Hematopoietic multipotent progenitor cell treated with erythropoietin and hydrocortisone succinate and interleukin-3 and kit ligand, for 8 days (in vitro differentiated cells): Measurements from ENCODE around the gene TOMM20.
"Not testable (repeated sequence)": the region's sequence is repeated elsewhere in the genome, so short reads cannot be mapped to it uniquely, and the experiment has no call there.

Source experiments
- DNase-seq: peaks from one replicate; pipeline ENCODE4 v3.0.0-alpha.2; 2015

TOMM20 gene

DNA sequence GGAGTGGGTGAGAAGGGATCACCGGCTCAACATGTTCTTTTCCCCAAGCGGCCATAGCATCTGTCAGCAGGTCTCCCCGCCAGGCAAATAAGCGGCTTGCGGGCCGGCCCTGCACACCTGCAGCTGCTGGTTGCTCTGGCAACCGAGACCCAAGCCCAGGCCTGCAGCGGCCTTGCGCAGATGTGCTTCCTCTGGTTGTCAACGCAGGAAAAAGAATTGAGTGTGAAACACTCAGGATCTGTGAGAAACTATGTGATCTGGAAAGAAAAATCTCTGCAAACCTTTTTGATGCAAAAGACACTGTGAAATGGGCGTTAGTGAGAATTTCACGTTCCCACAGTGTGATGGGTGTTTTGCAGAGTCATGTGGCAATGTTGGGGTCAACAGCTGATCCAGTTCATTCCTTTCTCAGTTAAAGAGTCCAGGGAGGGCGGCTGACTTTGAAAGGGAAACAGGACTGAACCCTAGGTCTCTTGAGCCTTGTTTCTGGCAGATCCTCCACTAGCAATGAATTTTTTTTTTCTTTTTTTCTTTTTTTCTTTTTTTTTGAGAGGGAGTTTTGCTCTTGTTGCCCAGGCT lies 28.4 kb downstream of the TOMM20 start:
- DNase-seq = no peak

DNA sequence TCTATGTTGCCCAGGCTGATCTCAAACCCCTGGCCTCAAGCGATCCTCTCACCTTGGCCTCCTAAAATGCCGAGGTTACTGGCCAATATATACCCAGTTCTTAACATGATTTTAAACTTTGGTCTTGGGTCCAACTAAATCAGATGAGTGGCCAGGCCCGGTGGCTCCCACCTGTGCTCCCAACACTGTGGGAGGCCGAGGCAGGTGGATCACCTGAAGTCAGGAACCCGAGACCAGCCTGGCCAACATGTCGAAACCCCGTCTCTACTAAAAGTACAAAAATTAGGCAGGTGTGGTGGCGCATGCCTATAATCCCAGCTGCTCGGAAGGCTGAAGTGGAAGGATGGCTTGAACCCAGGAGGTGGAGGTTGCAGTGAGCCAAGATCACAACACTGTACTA lies 29.6 kb downstream of the TOMM20 start:
- no peak for DNase-seq

DNA sequence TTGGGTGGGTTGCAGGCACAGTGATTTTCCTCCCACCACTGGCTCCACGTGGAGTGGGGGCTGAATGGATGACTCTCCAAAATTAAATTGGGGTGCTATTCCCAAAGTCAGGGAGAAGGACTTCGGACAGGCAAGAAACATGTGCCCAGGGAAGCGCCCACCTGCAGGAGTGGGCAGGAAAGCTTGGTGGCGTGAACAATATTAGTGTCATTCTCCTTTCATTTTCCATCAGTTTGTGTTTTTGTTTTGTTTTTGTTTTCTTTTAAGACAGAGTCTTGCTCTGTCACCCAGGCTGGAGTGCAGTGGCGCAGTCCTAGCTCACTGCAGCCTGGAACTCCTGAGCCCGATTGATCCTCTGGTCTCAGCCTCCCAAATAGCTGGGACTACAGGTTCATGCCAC lies 30.1 kb downstream of the TOMM20 start:
- DNase-seq = no peak

DNA sequence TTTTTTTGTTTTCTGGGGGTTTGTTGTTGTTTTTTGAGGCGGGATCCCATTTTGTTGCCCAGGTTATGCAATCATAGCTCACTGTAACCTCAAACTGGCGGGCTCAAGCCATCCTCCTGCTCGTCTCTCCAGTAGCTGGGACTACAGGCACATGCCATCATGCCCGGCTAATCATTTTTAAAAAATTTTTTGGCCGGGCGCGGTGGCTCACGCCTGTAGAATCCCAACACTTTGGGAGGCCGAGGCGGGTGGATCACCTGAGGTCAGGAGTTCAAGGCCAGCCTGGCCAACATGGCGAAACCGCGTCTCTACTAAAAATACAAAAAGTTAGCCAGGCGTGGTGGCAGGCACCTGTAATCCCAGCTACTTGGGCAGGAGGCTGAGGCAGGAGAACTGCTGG lies 31.1 kb downstream of the TOMM20 start:
- DNase-seq = not testable (repeated sequence)

GRCh38 chr1:235095938-235096562 lies 32.6 kb downstream of the TOMM20 start:
- no peak for DNase-seq

- peak; percentile 80 for DNase-seq
These were observed 34.7 kb downstream of the TOMM20 start for GRCh38 chr1:235093696-235094592.

DNA sequence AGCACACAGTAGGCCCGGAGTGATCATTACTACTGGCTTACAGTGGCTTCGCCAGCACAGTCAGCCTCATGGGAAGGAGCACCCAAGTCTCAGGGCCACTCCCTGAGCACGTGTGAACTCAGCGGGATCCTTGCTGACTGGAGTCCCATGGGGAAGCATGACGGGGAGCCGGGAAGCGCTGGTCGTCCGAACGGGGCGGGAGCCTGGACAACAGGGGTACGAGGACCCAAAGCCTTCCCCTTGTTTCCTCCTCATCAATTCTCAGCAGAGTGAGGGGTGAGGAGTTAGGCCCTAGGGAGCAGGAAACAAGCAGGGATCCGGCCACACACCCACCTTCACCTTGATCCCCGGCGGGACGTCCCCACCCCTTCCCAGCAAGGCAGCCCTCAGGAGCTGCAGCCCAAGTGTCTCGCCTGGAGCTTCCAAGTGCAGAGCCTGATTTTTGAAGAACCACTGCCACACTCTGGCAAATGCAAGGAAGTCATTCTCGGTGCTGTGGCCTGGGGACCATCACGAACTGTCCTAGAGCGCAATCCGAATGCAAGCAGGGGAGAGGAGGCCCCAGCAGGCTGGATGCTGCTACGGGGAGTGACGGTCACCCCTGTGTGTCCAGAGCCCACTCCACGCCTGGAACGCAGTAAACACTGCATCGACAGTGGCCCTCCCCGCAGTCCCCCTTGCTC lies 35.5 kb downstream of the TOMM20 start:
- DNase-seq = no peak

DNA sequence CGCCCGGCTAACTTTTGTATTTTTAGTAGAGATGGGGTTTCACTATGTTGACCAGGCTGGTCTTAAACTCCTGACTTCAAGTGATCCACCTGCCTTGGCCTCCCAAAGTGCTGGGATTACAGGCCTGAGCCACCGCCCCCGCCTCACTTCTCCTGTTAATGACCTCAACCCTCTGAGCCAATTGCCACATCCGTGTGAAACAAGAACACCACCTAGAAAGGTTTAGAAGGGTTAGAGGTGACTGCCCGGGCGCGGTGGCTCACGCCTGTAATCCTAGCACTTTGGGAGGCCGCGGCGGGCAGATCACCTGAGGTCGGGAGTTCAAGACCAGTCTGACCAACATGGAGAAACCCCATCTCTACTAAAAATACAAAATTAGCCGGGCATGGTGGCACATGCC lies 36.2 kb downstream of the TOMM20 start:
- DNase-seq = not testable (repeated sequence)

DNA sequence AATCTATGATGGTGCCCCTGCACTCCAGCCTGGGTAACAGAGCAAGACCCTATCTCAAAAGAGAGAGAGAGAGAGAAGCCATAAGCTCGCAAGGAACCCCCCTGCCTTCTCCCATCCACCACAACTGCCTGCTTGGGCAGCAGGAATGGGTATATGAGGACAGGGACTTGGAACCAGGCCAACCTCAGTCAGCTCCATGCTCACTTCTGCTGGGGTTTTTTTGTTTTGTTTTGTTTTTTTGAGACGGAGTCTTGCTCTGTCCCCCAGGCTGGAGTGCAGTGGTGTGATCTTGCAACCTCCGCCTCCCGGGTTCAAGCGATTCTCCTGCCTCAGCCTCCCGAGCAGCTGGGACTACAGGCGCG lies 36.6 kb downstream of the TOMM20 start:
- DNase-seq = not testable (repeated sequence)

DNA sequence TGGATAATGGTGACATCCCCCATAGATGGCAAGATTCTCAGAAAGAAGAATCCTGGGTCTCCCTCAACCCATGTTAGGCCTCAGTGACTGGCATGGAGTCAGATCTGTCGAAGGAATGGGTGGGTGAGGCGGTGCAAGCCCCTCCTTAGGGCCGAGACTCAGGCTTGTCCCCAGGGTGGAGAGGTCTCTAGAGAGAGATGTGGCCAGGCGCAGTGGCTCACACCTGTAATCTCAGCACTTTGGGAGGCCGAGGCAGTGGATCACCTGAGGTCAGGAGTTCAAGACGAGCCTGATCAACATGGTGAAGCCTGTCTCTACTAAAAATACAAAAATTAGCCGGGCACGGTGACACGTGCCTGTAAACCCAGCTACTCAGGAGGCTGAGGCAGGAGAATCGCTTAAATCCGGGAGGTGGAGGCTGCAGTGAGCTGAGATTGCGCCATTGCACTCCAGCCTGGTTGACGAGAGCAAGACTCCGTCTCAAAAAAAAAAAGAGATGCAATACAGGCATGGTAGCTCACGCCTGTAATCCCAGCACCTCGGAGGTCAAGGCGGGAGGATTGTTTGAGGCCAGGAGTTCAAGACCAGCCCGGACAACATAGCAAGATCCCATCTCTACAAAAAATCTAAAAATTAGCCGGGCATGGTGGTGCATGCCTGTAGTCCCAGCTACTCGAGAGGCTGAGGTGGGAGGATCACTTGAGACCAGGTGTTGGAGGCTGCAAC lies 37.2 kb downstream of the TOMM20 start:
- DNase-seq = not testable (repeated sequence)

DNA sequence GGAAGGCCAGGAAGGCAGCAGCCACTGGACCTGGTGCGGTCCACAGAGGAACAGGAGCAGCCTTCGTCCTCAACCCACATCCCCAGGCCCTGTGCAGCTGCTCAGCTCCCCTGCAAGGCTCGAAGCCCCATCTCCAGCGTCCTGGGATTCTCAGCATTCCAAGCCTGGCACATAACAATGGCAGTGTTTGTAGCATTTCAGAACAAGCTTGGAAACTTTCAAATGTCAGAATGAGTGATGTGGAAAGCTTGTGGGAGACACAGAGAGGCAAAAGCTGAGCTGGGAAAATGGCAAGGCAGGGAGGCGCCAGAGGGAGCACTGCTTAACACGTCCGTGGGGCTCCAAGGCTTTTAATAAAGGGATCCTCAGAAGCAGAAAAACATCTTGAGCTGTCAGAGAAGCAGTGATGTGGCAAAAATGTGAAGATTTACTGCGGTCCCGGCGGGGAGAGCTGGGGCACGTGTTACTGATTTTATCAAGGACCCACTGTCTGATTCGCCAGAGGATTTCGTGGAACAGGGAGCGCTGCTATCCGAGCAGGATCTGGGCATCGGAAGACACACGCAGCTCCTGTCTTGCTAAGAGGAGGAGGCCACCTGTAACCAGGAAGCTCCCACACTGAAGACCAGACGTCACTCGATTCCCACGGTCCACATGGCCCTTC lies 38.1 kb downstream of the TOMM20 start:
- DNase-seq = no peak

GRCh38 chr1:235088907-235089306 lies 39.7 kb downstream of the TOMM20 start:
- DNase-seq = no peak

- DNase-seq = no peak
These were observed 40.2 kb downstream of the TOMM20 start for GRCh38 chr1:235088430-235088829.

DNA sequence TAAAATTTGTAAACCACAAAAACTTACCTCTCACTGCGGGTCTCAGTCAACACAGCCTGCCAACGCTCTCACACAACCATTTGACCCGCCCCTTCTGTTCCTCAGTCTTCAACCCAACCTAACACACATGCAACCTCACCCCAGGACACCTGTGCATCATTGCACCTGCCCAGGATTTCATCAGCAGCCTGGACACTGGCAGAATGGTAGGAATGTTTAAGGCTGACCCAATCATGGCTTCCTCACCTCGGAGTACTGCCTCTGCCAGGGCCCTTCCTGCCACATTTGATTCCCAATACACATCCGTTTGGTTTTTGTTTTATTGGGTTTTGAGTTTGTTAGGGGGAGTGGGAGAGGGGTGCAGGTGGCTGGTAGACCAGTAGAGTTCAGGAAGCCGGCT lies 40.7 kb downstream of the TOMM20 start:
- no peak for DNase-seq

- not testable (repeated sequence) for DNase-seq
These were observed 43.1 kb downstream of the TOMM20 start for GRCh38 chr1:235085411-235086117.

DNA sequence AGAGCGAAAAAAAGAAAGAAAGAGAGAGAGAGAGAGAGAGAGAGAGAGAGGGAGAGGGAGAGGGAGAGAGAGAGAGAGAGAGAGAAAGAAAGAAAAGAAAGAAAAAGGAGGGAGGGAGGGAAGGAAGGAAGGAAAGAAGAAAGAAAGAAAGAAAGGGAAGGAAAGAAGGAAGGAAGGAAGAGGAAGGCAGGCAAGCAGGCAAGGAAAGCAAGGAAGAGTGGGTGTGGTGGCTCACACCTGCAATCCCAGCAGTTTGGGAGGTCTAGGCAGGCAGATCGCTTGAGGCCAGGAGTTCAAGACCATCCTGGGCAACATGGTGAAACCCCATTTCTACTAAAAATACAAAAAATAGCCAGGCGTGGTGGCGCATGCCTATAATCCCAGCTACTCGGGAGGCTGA lies 47.8 kb downstream of the TOMM20 start:
- DNase-seq = not testable (repeated sequence)

- not testable (repeated sequence) for DNase-seq
These were observed 48.4 kb downstream of the TOMM20 start for GRCh38 chr1:235080297-235080657.

GRCh38 chr1:235079443-235080296 lies 49.0 kb downstream of the TOMM20 start:
- no peak for DNase-seq

DNA sequence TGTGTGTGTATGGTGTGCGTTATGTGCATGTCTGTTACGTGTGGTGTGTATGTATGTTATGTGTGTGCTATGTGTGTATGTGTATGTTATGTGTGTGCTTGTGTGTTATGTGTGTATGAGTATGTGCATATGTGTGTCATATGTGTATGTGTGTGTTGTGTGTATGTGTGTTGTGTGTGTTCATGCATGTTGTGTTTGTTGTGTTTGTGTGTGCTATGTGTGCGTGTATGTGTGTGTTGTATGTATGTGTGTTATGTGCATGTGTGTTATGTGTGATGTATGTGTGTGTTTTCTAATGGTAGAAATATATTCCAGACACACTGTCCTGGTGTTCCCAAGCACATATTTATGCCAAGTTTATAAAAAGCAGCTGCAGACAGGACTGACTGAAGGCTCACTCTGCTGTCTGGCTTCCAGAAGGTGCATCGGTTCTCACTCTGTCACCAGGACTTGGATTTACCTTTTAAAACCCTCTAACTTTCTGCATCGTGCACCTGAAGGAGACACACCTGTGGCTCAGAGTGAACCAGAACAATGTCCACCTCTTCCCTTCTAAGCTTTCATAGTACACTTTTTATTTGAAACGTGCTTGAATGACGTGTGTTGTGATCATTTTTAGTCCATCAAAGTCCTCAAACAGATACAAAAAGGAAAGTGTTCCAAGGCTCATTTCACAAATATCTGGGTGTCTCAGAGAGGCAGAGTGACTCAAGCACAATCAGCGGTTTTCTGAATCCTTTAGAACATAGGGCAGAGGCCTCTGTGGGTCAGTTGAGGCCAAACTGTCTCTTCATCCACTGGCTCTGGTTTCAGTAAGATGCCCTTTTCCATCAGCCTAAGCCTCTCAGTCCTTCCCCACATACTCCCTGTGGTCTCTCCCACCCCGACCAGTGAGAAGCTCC lies 49.9 kb downstream of the TOMM20 start:
- DNase-seq = no peak
